H9 (cell line): ENCODE measurements around the gene PSTPIP1. TPM values are rescaled to one million over a fixed set of nuclear protein-coding genes. Genes with fewer than 3 reads are reported as not detected.

Source experiments
- DNase-seq: peaks from one replicate; pipeline ENCODE4 v3.0.0-alpha.2; 2017
- H2AFZ ChIP-seq: one replicate; pipeline ENCODE4 v1.6.1; 2013; ENCODE audit warnings: mild to moderate bottlenecking, low read length, control low read depth, moderate library complexity
- H2AK5ac ChIP-seq: 2 replicates; pipeline ENCODE4 v1.6.1; 2013; ENCODE audit warnings: low read length, control low read depth, mixed read lengths; ENCODE audit not compliant: insufficient read length
- H2BK120ac ChIP-seq: one replicate; pipeline ENCODE4 v1.6.1; 2013; ENCODE audit warnings: low read depth, mild to moderate bottlenecking, low read length, control low read depth, inconsistent platforms; ENCODE audit not compliant: poor library complexity, severe bottlenecking
- H2BK12ac ChIP-seq: 2 replicates; pipeline ENCODE4 v1.6.1; 2013; ENCODE audit warnings: low read length, control low read depth, mixed read lengths, low read depth; ENCODE audit not compliant: insufficient read length
- H2BK15ac ChIP-seq: 2 replicates; pipeline ENCODE4 v1.6.1; 2013; ENCODE audit warnings: low read depth, low read length, control low read depth
- H2BK20ac ChIP-seq: one replicate; pipeline ENCODE4 v1.6.1; 2013; ENCODE audit warnings: low read depth, mild to moderate bottlenecking, low read length, control low read depth, inconsistent platforms; ENCODE audit not compliant: poor library complexity, severe bottlenecking
- H2BK5ac ChIP-seq: 2 replicates; pipeline ENCODE4 v1.6.1; 2013; ENCODE audit warnings: low read length, control low read depth, mixed read lengths; ENCODE audit not compliant: insufficient read length
- H3K14ac ChIP-seq: 2 replicates; pipeline ENCODE4 v1.6.1; 2013; ENCODE audit warnings: low read length, control low read depth; ENCODE audit not compliant: insufficient read depth
- H3K18ac ChIP-seq: 2 replicates; pipeline ENCODE4 v1.6.1; 2013; ENCODE audit warnings: low read depth, mild to moderate bottlenecking, mixed read lengths, low read length, control low read depth; ENCODE audit not compliant: insufficient read length
- H3K23ac ChIP-seq: 2 replicates; pipeline ENCODE4 v1.6.1; 2013; ENCODE audit warnings: low read length, control low read depth, mixed read lengths, low read depth; ENCODE audit not compliant: insufficient read length
- H3K23me2 ChIP-seq: 2 replicates; pipeline ENCODE4 v1.6.1; 2013; ENCODE audit warnings: low read depth, mild to moderate bottlenecking, mixed read lengths, low read length, control low read depth; ENCODE audit not compliant: insufficient read length, poor library complexity, severe bottlenecking
- H3K27ac ChIP-seq: 2 replicates; pipeline ENCODE4 v1.5.1; 2013; ENCODE audit warnings: low read length, control low read depth, mixed read lengths, low read depth; ENCODE audit not compliant: insufficient read length
- H3K27me3 ChIP-seq: 2 replicates; pipeline ENCODE4 v1.6.1; 2013; ENCODE audit warnings: low read length, control low read depth, inconsistent platforms; ENCODE audit not compliant: insufficient read depth
- H3K4ac ChIP-seq: 2 replicates; pipeline ENCODE4 v1.6.1; 2013; ENCODE audit warnings: low read depth, mild to moderate bottlenecking, control low read depth, inconsistent platforms, low read length, moderate library complexity
- H3K4me1 ChIP-seq: 2 replicates; pipeline ENCODE4 v1.6.1; 2013; ENCODE audit warnings: low read length, control low read depth, inconsistent platforms; ENCODE audit not compliant: insufficient read depth
- H3K4me2 ChIP-seq: 2 replicates; pipeline ENCODE4 v1.6.1; 2013; ENCODE audit warnings: low read length, control low read depth, mixed read lengths; ENCODE audit not compliant: insufficient read length, insufficient read depth
- H3K56ac ChIP-seq: 2 replicates; pipeline ENCODE4 v1.6.1; 2013; ENCODE audit warnings: low read depth, mild to moderate bottlenecking, mixed read lengths, low read length, control low read depth; ENCODE audit not compliant: insufficient read length
- H3K79me1 ChIP-seq: 2 replicates; pipeline ENCODE4 v1.6.1; 2013; ENCODE audit warnings: low read depth, mild to moderate bottlenecking, moderate library complexity, low read length, control low read depth, inconsistent platforms; ENCODE audit not compliant: insufficient read depth, poor library complexity, severe bottlenecking
- H3K79me2 ChIP-seq: 2 replicates; pipeline ENCODE4 v1.6.1; 2013; ENCODE audit warnings: low read length, control low read depth, inconsistent platforms; ENCODE audit not compliant: insufficient read depth
- H3K9ac ChIP-seq: 2 replicates; pipeline ENCODE4 v1.6.1; 2013; ENCODE audit warnings: low read length, control low read depth, mixed read lengths; ENCODE audit not compliant: insufficient read length; ENCODE audit errors: extremely low read depth
- H3K9me3 ChIP-seq: one replicate; pipeline ENCODE4 v1.6.1; 2013; ENCODE audit warnings: low read depth, low read length, inconsistent platforms; ENCODE audit not compliant: control insufficient read depth
- H3T11ph ChIP-seq: one replicate; pipeline ENCODE4 v1.6.1; 2013; ENCODE audit warnings: mild to moderate bottlenecking, low read length, control low read depth, inconsistent platforms
- H4K20me1 ChIP-seq: one replicate; pipeline ENCODE4 v1.6.1; 2013; ENCODE audit not compliant: control insufficient read depth, insufficient read length, insufficient read depth
- H4K5ac ChIP-seq: 2 replicates; pipeline ENCODE4 v1.6.1; 2013; ENCODE audit warnings: low read depth, mild to moderate bottlenecking, mixed read lengths, low read length, control low read depth; ENCODE audit not compliant: insufficient read length
- H4K8ac ChIP-seq: replicated peaks from 2 replicates; pipeline ENCODE4 v1.6.1; 2013; ENCODE audit warnings: low read length, control low read depth, mixed read lengths, low read depth; ENCODE audit not compliant: insufficient read length
- H4K91ac ChIP-seq: 2 replicates; pipeline ENCODE4 v1.6.1; 2013; ENCODE audit warnings: low read depth, mild to moderate bottlenecking, moderate library complexity, mixed read lengths, low read length, control low read depth; ENCODE audit not compliant: insufficient read length
- H3K27ac Mint-ChIP-seq, 3 experiments: 2 replicates in 2 of 3; 3 replicates in 1 of 3; pipeline ENCODE4 v1.8.0; 2020 to 2021; ENCODE audit warnings: mixed read lengths in 3 of 3, mild to moderate bottlenecking in 1 of 3, moderate library complexity in 1 of 3
- H3K27me3 Mint-ChIP-seq: 2 replicates; pipeline ENCODE4 v1.8.0; 2021; ENCODE audit warnings: low read depth, mild to moderate bottlenecking, moderate library complexity, mixed read lengths
- H3K36me3 Mint-ChIP-seq, 3 experiments: 2 replicates in 2 of 3; 3 replicates in 1 of 3; pipeline ENCODE4 v1.8.0; 2020 to 2021; ENCODE audit warnings: low read depth in 3 of 3, mixed read lengths in 3 of 3; ENCODE audit not compliant: insufficient read depth in 1 of 3
- H3K4me1 Mint-ChIP-seq, 2 experiments: 2 replicates each; pipeline ENCODE4 v1.8.0; 2020; ENCODE audit warnings: mixed read lengths in 2 of 2
- H3K4me3 Mint-ChIP-seq, 2 experiments: 2 replicates in 1 of 2; 3 replicates in 1 of 2; pipeline ENCODE4 v1.8.0; 2020 to 2021; ENCODE audit warnings: mild to moderate bottlenecking in 2 of 2, mixed read lengths in 2 of 2, moderate library complexity in 1 of 2
- H3K9me3 Mint-ChIP-seq, 2 experiments: 2 replicates in 1 of 2; 3 replicates in 1 of 2; pipeline ENCODE4 v1.8.0; 2020; ENCODE audit warnings: mild to moderate bottlenecking in 2 of 2, mixed read lengths in 2 of 2, moderate library complexity in 1 of 2
- WGBS: extraction: QIAGEN DNeasy Blood & Tissue Kit; methylation state at CpG from one replicate; pipeline ENCODE4 v1.1.7; 2013; ENCODE audit warnings: missing lambda C conversion rate, low lambda C conversion rate, mixed read lengths; ENCODE audit not compliant: insufficient read length; ENCODE audit errors: extremely low coverage; 5-methylcytosine and 5-hydroxymethylcytosine counted together
- total RNA-seq: library from RNA; stranded (reverse); gene quantifications from 2 replicates; pipeline ENCODE4 v1.2.1, GENCODE V29; 2021
- TF ChIP-seq, protein P1 (sequence below): fragments of 200-600 bp; sonication (generic); conservative IDR thresholded peaks from 3 replicates; pipeline ENCODE4 v1.8.0; 2021; ENCODE audit warnings: antibody characterized with exemption, mild to moderate bottlenecking

Gene PSTPIP1
- total RNA-seq, 1 experiment from 2014 or later: 1.8 TPM

DNA sequence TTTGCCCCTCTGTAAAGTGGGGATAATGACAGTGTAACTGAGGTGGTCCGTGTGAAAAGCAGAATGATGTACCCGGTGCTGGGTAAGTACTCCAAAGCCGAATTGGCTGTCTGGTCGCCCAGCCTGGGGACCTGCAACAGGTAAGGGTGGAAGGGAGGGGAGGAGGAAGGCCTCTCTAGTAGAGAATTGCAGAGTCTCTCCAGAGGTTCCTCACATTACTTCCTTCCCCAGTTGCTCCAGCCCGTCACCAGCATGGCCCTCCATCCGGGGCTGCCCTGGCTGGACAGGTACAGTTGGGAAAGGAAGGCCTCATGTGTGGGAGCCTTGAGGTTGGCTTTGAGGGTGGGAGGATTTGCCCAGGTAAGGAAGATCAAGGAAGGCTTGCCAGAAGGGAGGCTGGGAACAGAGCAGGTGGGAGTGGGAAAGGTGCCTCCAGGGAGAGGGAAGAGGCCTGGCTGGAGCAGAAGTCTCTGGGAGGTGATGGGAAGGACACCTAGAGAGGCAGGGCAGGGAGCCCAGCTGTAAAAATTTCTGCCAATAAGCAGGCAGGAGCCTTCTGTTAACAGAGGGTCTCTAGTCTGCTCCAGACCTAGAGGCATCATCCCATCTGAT lies 1.7 kb upstream of the PSTPIP1 start:
- WGBS: no CpG with 5 or more reads among the region's 6 CpGs
- Histone ChIP-seq H4K5ac (no peak overlapping the region), H2AK5ac (no peak overlapping the region), H3K14ac (no peak overlapping the region), H4K8ac (no peak overlapping the region), H3K23ac (no peak overlapping the region), H3K18ac (no peak overlapping the region), H3T11ph (no peak overlapping the region), H4K91ac (no peak overlapping the region), H3K4me1 (no peaks in the 10 kb centered on the region), H3K4ac (no peak overlapping the region), H3K4me2 (no peak overlapping the region), H2BK15ac (no peak overlapping the region), H2AFZ (no peak overlapping the region), H2BK20ac (no peak overlapping the region), H4K20me1 (peaks cover 2% of the 10 kb centered on the region), H3K23me2 (no peaks in the 10 kb centered on the region), H3K27me3 (no peaks in the 10 kb centered on the region), H3K79me1 (no peaks in the 10 kb centered on the region), H2BK120ac (no peak overlapping the region), H3K27ac (no peak overlapping the region), H3K9me3 (no peaks in the 10 kb centered on the region), H3K56ac (no peak overlapping the region), H2BK12ac (no peak overlapping the region), H2BK5ac (no peak overlapping the region), H3K79me2 (no peaks in the 10 kb centered on the region), H3K9ac (no peak overlapping the region)
- TF ChIP-seq, protein P1, sequence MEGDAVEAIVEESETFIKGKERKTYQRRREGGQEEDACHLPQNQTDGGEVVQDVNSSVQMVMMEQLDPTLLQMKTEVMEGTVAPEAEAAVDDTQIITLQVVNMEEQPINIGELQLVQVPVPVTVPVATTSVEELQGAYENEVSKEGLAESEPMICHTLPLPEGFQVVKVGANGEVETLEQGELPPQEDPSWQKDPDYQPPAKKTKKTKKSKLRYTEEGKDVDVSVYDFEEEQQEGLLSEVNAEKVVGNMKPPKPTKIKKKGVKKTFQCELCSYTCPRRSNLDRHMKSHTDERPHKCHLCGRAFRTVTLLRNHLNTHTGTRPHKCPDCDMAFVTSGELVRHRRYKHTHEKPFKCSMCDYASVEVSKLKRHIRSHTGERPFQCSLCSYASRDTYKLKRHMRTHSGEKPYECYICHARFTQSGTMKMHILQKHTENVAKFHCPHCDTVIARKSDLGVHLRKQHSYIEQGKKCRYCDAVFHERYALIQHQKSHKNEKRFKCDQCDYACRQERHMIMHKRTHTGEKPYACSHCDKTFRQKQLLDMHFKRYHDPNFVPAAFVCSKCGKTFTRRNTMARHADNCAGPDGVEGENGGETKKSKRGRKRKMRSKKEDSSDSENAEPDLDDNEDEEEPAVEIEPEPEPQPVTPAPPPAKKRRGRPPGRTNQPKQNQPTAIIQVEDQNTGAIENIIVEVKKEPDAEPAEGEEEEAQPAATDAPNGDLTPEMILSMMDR: no peak
- DNase-seq: no peak
- Mint-ChIP-seq H3K4me1 (peaks cover 8 to 10% of the 10 kb centered on the region in 2 experiments; a peak in 3 of 4 replicates), H3K4me3 (no peak overlapping the region), H3K36me3 (no peaks in the 10 kb centered on the region), H3K27ac (no peak overlapping the region; a peak in 1 of 7 replicates), H3K27me3 (peaks cover 2% of the 10 kb centered on the region), H3K9me3 (no peaks in the 10 kb centered on the region)
